Mesenchymal stem cell (in vitro differentiated cells and primary cell): Measurements from ENCODE around the gene USP25.

Source experiments
- DNase-seq: peaks from one replicate; pipeline ENCODE4 v3.0.0-alpha.2; 2013
- H2AFZ ChIP-seq: one replicate; pipeline ENCODE4 v1.6.1; 2013; ENCODE audit warnings: low read depth, mild to moderate bottlenecking, control low read depth, inconsistent platforms, low read length, moderate library complexity
- H2AK5ac ChIP-seq: 2 replicates; pipeline ENCODE4 v1.6.1; 2013; ENCODE audit warnings: low read length, moderate library complexity, mild to moderate bottlenecking, inconsistent platforms; ENCODE audit not compliant: severe bottlenecking
- H2BK120ac ChIP-seq: one replicate; pipeline ENCODE4 v1.6.1; 2013; ENCODE audit warnings: low read depth, mild to moderate bottlenecking, inconsistent platforms, low read length, moderate library complexity
- H2BK12ac ChIP-seq, 2 experiments: one replicate each; pipeline ENCODE4 v1.6.1; 2013; ENCODE audit warnings: inconsistent platforms in 2 of 2, low read length in 2 of 2, mild to moderate bottlenecking in 2 of 2, moderate library complexity in 2 of 2, control low read depth in 1 of 2
- H2BK15ac ChIP-seq: one replicate; pipeline ENCODE4 v1.6.1; 2013; ENCODE audit warnings: mild to moderate bottlenecking, low read depth, inconsistent platforms; ENCODE audit not compliant: poor library complexity, severe bottlenecking
- H2BK5ac ChIP-seq: 2 replicates; pipeline ENCODE4 v1.6.1; 2013; ENCODE audit warnings: low read depth, mild to moderate bottlenecking, low read length, control low read depth, inconsistent platforms; ENCODE audit not compliant: poor library complexity, severe bottlenecking
- H3K14ac ChIP-seq, 2 experiments: one replicate each; pipeline ENCODE4 v1.6.1; 2013; ENCODE audit warnings: inconsistent platforms in 2 of 2, low read length in 2 of 2, control low read depth in 1 of 2, mild to moderate bottlenecking in 1 of 2, moderate library complexity in 1 of 2
- H3K18ac ChIP-seq, 2 experiments: one replicate each; pipeline ENCODE4 v1.6.1; 2013; ENCODE audit warnings: inconsistent platforms in 2 of 2, low read length in 2 of 2, control low read depth in 1 of 2, low read depth in 1 of 2, mild to moderate bottlenecking in 1 of 2
- H3K23ac ChIP-seq, 2 experiments: one replicate each; pipeline ENCODE4 v1.6.1; 2013; ENCODE audit warnings: inconsistent platforms in 2 of 2, low read length in 2 of 2, mild to moderate bottlenecking in 2 of 2, moderate library complexity in 2 of 2, control low read depth in 1 of 2
- H3K27ac ChIP-seq: 2 replicates; pipeline ENCODE4 v1.5.1; 2013; ENCODE audit warnings: mild to moderate bottlenecking, moderate library complexity, low read length, control low read depth, inconsistent platforms; ENCODE audit not compliant: poor library complexity, severe bottlenecking
- H3K27me3 ChIP-seq, 2 experiments: 2 replicates each; pipeline versions ENCODE4 v1.6.1 to v1.7.0; 2013; ENCODE audit warnings: low read length in 2 of 2, mild to moderate bottlenecking in 2 of 2, moderate library complexity in 2 of 2, control low read depth in 1 of 2, inconsistent platforms in 1 of 2; ENCODE audit not compliant: control insufficient read depth in 1 of 2, insufficient read depth in 1 of 2
- H3K36me3 ChIP-seq, 2 experiments: 2 replicates each; pipeline versions ENCODE4 v1.6.1 to v1.7.0; 2013; ENCODE audit warnings: low read length in 2 of 2, control low read depth in 1 of 2, inconsistent platforms in 1 of 2, low read depth in 1 of 2, mild to moderate bottlenecking in 1 of 2; ENCODE audit not compliant: insufficient read depth in 2 of 2, control insufficient read depth in 1 of 2
- H3K4ac ChIP-seq, 2 experiments: one replicate each; pipeline ENCODE4 v1.6.1; 2013; ENCODE audit warnings: inconsistent platforms in 2 of 2, low read length in 2 of 2, mild to moderate bottlenecking in 2 of 2, moderate library complexity in 2 of 2, control low read depth in 1 of 2, low read depth in 1 of 2
- H3K4me1 ChIP-seq: 2 replicates; pipeline ENCODE4 v1.6.1; 2013; ENCODE audit warnings: low read depth, low read length, control low read depth; ENCODE audit not compliant: control insufficient read depth, insufficient read depth
- H3K4me2 ChIP-seq: 2 replicates; pipeline ENCODE4 v1.6.1; 2013; ENCODE audit warnings: low read length, mild to moderate bottlenecking, inconsistent platforms; ENCODE audit not compliant: poor library complexity, severe bottlenecking
- H3K4me3 ChIP-seq, 2 experiments: 2 replicates each; pipeline versions ENCODE4 v1.5.1 to v1.7.0; 2013; ENCODE audit warnings: low read length in 2 of 2, mild to moderate bottlenecking in 2 of 2, control low read depth in 1 of 2, low read depth in 1 of 2; ENCODE audit not compliant: insufficient read depth in 1 of 2
- H3K79me1 ChIP-seq: replicated peaks from 2 replicates; pipeline ENCODE4 v1.6.1; 2013; ENCODE audit warnings: mild to moderate bottlenecking, control low read depth, low read length, inconsistent platforms; ENCODE audit not compliant: poor library complexity, severe bottlenecking
- H3K9ac ChIP-seq: 2 replicates; pipeline ENCODE4 v1.7.0; 2013; ENCODE audit warnings: mild to moderate bottlenecking, low read length, moderate library complexity
- H3K9me3 ChIP-seq: 2 replicates; pipeline ENCODE4 v1.7.0; 2013; ENCODE audit warnings: mild to moderate bottlenecking, low read length; ENCODE audit not compliant: control insufficient read depth
- H4K8ac ChIP-seq: one replicate; pipeline ENCODE4 v1.6.1; 2013; ENCODE audit warnings: inconsistent platforms, mild to moderate bottlenecking, low read length, moderate library complexity
- H4K91ac ChIP-seq: one replicate; pipeline ENCODE4 v1.6.1; 2013; ENCODE audit warnings: mild to moderate bottlenecking, low read length, inconsistent platforms
- WGBS: methylation state at CpG from one replicate; pipeline ENCODE4 v1.1.7; 2013; ENCODE audit warnings: mixed read lengths; 5-methylcytosine and 5-hydroxymethylcytosine counted together

The USP25 gene

GRCh38 chr21:15686506-15686905 lies 43.3 kb upstream of the USP25 start:
- no peak overlapping the region for H3K4me2 ChIP-seq
- no peak overlapping the region for H4K8ac ChIP-seq
- 92% methylated on average over 1 of the region's 1 CpG for WGBS
- no peak overlapping the region for H3K4me3 ChIP-seq
- no peak overlapping the region for H3K27ac ChIP-seq
- no peak overlapping the region for H3K23ac ChIP-seq
- no peaks in the 10 kb centered on the region for H3K79me1 ChIP-seq
- H2BK5ac ChIP-seq = no peak overlapping the region
- no peak overlapping the region for H2BK15ac ChIP-seq
- H3K14ac ChIP-seq = no peak overlapping the region
- H3K27me3 ChIP-seq = no peaks in the 10 kb centered on the region
- no peak overlapping the region for H2AFZ ChIP-seq
- H3K9ac ChIP-seq = no peak overlapping the region
- H3K9me3 ChIP-seq = peaks cover 18% of the 10 kb centered on the region
- no peak overlapping the region for H3K4ac ChIP-seq
- DNase-seq = no peak
- no peak overlapping the region for H4K91ac ChIP-seq
- peaks cover 1% of the 10 kb centered on the region for H3K4me1 ChIP-seq
- H3K36me3 ChIP-seq = no peaks in the 10 kb centered on the region
- no peak overlapping the region for H2AK5ac ChIP-seq
- no peak overlapping the region for H3K18ac ChIP-seq
- no peak overlapping the region for H2BK12ac ChIP-seq
- H2BK120ac ChIP-seq = no peak overlapping the region

GRCh38 chr21:15687208-15687607 lies 42.6 kb upstream of the USP25 start:
- no peak overlapping the region for H3K18ac ChIP-seq
- no peaks in the 10 kb centered on the region for H3K36me3 ChIP-seq
- 6% methylated on average over 2 of the region's 3 CpGs for WGBS
- H3K4me1 ChIP-seq = peaks cover 1% of the 10 kb centered on the region
- no peaks in the 10 kb centered on the region for H3K27me3 ChIP-seq
- H3K14ac ChIP-seq = no peak overlapping the region
- H3K4me3 ChIP-seq = no peak overlapping the region
- peaks cover 18% of the 10 kb centered on the region for H3K9me3 ChIP-seq
- H3K9ac ChIP-seq = no peak overlapping the region
- H2BK12ac ChIP-seq = no peak overlapping the region
- no peak overlapping the region for H2BK5ac ChIP-seq
- H4K8ac ChIP-seq = no peak overlapping the region
- H2AK5ac ChIP-seq = no peak overlapping the region
- H3K79me1 ChIP-seq = no peaks in the 10 kb centered on the region
- H3K4me2 ChIP-seq = no peak overlapping the region
- no peak overlapping the region for H2BK120ac ChIP-seq
- H2AFZ ChIP-seq = no peak overlapping the region
- no peak overlapping the region for H3K4ac ChIP-seq
- H4K91ac ChIP-seq = no peak overlapping the region
- DNase-seq = peak; percentile 72
- H3K27ac ChIP-seq = no peak overlapping the region
- H2BK15ac ChIP-seq = no peak overlapping the region
- H3K23ac ChIP-seq = no peak overlapping the region

GRCh38 chr21:15688016-15688415 lies 41.8 kb upstream of the USP25 start:
- 88% methylated on average over 2 of the region's 3 CpGs for WGBS
- H2BK12ac ChIP-seq = no peak overlapping the region

GRCh38 chr21:15688809-15689208 lies 41.0 kb upstream of the USP25 start:
- H3K27ac ChIP-seq = no peak overlapping the region
- no peaks in the 10 kb centered on the region for H3K36me3 ChIP-seq
- H2BK120ac ChIP-seq = no peak overlapping the region
- H3K23ac ChIP-seq = no peak overlapping the region
- no peak overlapping the region for H2BK5ac ChIP-seq
- H3K27me3 ChIP-seq = no peaks in the 10 kb centered on the region
- no peaks in the 10 kb centered on the region for H3K4me1 ChIP-seq
- no peak overlapping the region for H3K18ac ChIP-seq
- H2AFZ ChIP-seq = no peak overlapping the region
- H4K91ac ChIP-seq = no peak overlapping the region
- peaks cover 18% of the 10 kb centered on the region for H3K9me3 ChIP-seq
- no peak overlapping the region for H2AK5ac ChIP-seq
- no peak overlapping the region for H4K8ac ChIP-seq
- H2BK15ac ChIP-seq = no peak overlapping the region
- no peak overlapping the region for H3K4ac ChIP-seq
- no peaks in the 10 kb centered on the region for H3K79me1 ChIP-seq
- no peak overlapping the region for H3K4me3 ChIP-seq
- DNase-seq = no peak
- H3K14ac ChIP-seq = no peak overlapping the region
- no peak overlapping the region for H3K9ac ChIP-seq
- H3K4me2 ChIP-seq = no peak overlapping the region
- 100% methylated on average over 1 of the region's 2 CpGs for WGBS
- no peak overlapping the region for H2BK12ac ChIP-seq

More at GRCh38 chr21:15688016-15688415, 41.8 kb upstream of the USP25 start:
- no peaks in the 10 kb centered on the region for H3K27me3 ChIP-seq
- DNase-seq = no peak
- no peaks in the 10 kb centered on the region for H3K79me1 ChIP-seq
- no peak overlapping the region for H3K4me3 ChIP-seq
- H2BK15ac ChIP-seq = no peak overlapping the region
- no peak overlapping the region for H2BK120ac ChIP-seq
- H2AFZ ChIP-seq = no peak overlapping the region
- H4K8ac ChIP-seq = no peak overlapping the region
- no peaks in the 10 kb centered on the region for H3K36me3 ChIP-seq
- H3K4me2 ChIP-seq = no peak overlapping the region
- H2AK5ac ChIP-seq = no peak overlapping the region
- H3K9me3 ChIP-seq = peaks cover 18% of the 10 kb centered on the region
- H3K14ac ChIP-seq = no peak overlapping the region
- no peak overlapping the region for H3K23ac ChIP-seq
- H2BK5ac ChIP-seq = no peak overlapping the region
- no peak overlapping the region for H4K91ac ChIP-seq
- no peak overlapping the region for H3K18ac ChIP-seq
- no peak overlapping the region for H3K9ac ChIP-seq
- H3K27ac ChIP-seq = no peak overlapping the region
- no peak overlapping the region for H3K4ac ChIP-seq
- no peaks in the 10 kb centered on the region for H3K4me1 ChIP-seq
